Stomach (tissue), 9 donors: ENCODE measurements around the gene TGM2. TPM values are rescaled to one million over a fixed set of nuclear protein-coding genes. Genes with fewer than 3 reads are reported as not detected.

ENCODE experiments used
- DNase-seq, 2 donors: peaks; one replicate each; pipeline versions ENCODE4 v3.0.0 to v3.0.0-alpha.2; 2013 to 2019
- H3K27ac ChIP-seq, 5 donors: fragments of 200-600 bp in 4 of 5; sonication (generic) in 4 of 5; one replicate each; pipeline ENCODE4 v1.5.1; 2013 to 2019; ENCODE audit warnings: mild to moderate bottlenecking in 1 of 5, moderate library complexity in 1 of 5
- H3K27me3 ChIP-seq, 3 donors: fragments of 200-600 bp; sonication (generic); one replicate each; pipeline ENCODE4 v1.5.1; 2017 to 2019; ENCODE audit warnings: mixed run types in 1 of 3
- H3K36me3 ChIP-seq, 4 donors: fragments of 200-600 bp; sonication (generic); 1 replicate in 3 of 4; 2 replicates in 1 of 4; pipeline ENCODE4 v1.5.1; 2016 to 2019
- H3K4me1 ChIP-seq, 4 donors: fragments of 200-600 bp; sonication (generic); one replicate each; pipeline ENCODE4 v1.5.1; 2016 to 2019
- H3K4me3 ChIP-seq, 4 donors: fragments of 200-600 bp; sonication (generic) in 3 of 4; one replicate each; pipeline ENCODE4 v1.5.1; 2016 to 2019; ENCODE audit warnings: mild to moderate bottlenecking in 1 of 4
- H3K9me3 ChIP-seq, 4 donors: fragments of 200-600 bp; sonication (generic); one replicate each; pipeline ENCODE4 v1.5.1; 2016 to 2019
- EP300 ChIP-seq: sonication (generic); formaldehyde crosslinking; IDR thresholded peaks from one replicate; pipeline ENCODE4 v1.6.1; 2017; ENCODE audit warnings: antibody characterized with exemption
- POLR2A ChIP-seq, 4 donors: fragments of 450-650 bp; IDR thresholded peaks; one replicate each; pipeline ENCODE4 v1.6.1; 2016; ENCODE audit warnings: antibody characterized with exemption in 4 of 4, control low read depth in 2 of 4, mild to moderate bottlenecking in 1 of 4, moderate library complexity in 1 of 4
- POLR2AphosphoS5 ChIP-seq, 3 donors: sonication (generic); formaldehyde crosslinking; IDR thresholded peaks; one replicate each; pipeline ENCODE4 v1.6.1; 2016; ENCODE audit warnings: antibody characterized with exemption in 3 of 3
- WGBS, 5 donors: extraction: QIAGEN DNeasy Blood & Tissue Kit in 3 of 5; methylation state at CpG; one replicate each; pipeline versions ENCODE4 v1.1.5 to v1.1.7; 2013 to 2018; 5-methylcytosine and 5-hydroxymethylcytosine counted together
- intact Hi-C: fragments of 100-400 bp; cut with DNase I; formaldehyde crosslinking; loops from one replicate; pipeline ENCODE4 v1.15.1; 2023; ENCODE audit warnings: low total_unique reads
- polyA plus RNA-seq, 3 donors: library from polyadenylated mRNA; stranded (reverse); fragments of 200-250 nt; gene quantifications; one replicate each; pipeline ENCODE4 v1.2.3, GENCODE V29; 2013
- small RNA-seq, 4 donors: library from RNA; depleted of rRNA; stranded (forward); fragments of <200 nt; gene quantifications; one replicate each; pipeline ENCODE3, GENCODE V24; 2016
- total RNA-seq, 5 donors: library from RNA; depleted of rRNA; stranded (reverse); fragments of >200 nt; gene quantifications; one replicate each; pipeline versions ENCODE4 v1.1.0 to v1.2.3, GENCODE V29; 2014 to 2016
- TF ChIP-seq, protein P1 (sequence below), 7 experiments: fragments of 450-650 bp in 4 of 7; fragments of 200-600 bp in 3 of 7; sonication (generic) in 3 of 7; IDR thresholded peaks; one replicate each; pipeline ENCODE4 v1.5.1; 2016 to 2019; ENCODE audit warnings: antibody characterized with exemption in 7 of 7, control low read depth in 2 of 7, mild to moderate bottlenecking in 1 of 7
- donor health status: healthy with polysubstance abuse.
- donor health status: Bipolar disorder and iron deficiency.
- donor health status: healthy.

Gene TGM2
- total and polyA plus RNA-seq, 8 donors: 16.2 to 195 (median 33.3) TPM

DNA sequence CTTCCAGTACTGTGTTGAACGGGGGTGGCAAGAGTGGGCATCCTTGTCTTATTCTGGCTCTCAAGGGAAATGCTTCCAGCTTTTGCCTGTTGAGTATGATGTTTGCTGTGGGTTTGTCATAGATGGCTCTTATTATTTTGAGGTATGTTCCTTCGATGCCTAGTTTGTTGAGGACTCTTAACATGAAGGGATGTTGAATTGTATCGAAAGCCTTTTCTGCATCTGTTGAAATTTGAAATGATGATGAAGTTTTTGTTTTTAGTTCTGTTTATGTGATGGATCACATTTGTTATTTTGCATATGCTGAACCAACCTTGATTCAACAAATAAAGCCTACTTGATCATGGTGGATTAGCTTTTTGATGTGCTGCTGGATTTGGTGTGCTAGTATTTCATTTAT, 83.5 kb downstream of the TGM2 start:
- peaks cover 12 to 57% (median 54%) of the 10 kb centered on the region in 4 donors for H3K36me3 ChIP-seq
- TF ChIP-seq POLR2A (IDR thresholded peaks at IDR 0.05) (no peak), POLR2AphosphoS5 (IDR thresholded peaks at IDR 0.05) (peak in 2 of 3 donors; percentile 26 to 30)
- intact Hi-C loops: no loop called here
- no peak overlapping the region for H3K4me3 ChIP-seq
- DNase-seq: no peak
- WGBS, 5 donors: 53 to 94% (median 71%) methylated on average over 3 of the region's 3 CpGs
- peaks cover 16 to 60% (median 33%) of the 10 kb centered on the region in 4 donors for H3K4me1 ChIP-seq
- no peaks in the 10 kb centered on the region for H3K9me3 ChIP-seq
- peak overlapping the region in 3 of 5 donors; percentile 18 to 81 (median 60) for H3K27ac ChIP-seq
- no peaks in the 10 kb centered on the region for H3K27me3 ChIP-seq

- H3K9me3 ChIP-seq: no peaks in the 10 kb centered on the region
- H3K27me3 ChIP-seq: no peaks in the 10 kb centered on the region
- WGBS, 5 donors: 97 to 99% (median 98%) methylated on average over 3 of the region's 3 CpGs
- no peak for TF ChIP-seq EP300
- TF ChIP-seq, protein P1, sequence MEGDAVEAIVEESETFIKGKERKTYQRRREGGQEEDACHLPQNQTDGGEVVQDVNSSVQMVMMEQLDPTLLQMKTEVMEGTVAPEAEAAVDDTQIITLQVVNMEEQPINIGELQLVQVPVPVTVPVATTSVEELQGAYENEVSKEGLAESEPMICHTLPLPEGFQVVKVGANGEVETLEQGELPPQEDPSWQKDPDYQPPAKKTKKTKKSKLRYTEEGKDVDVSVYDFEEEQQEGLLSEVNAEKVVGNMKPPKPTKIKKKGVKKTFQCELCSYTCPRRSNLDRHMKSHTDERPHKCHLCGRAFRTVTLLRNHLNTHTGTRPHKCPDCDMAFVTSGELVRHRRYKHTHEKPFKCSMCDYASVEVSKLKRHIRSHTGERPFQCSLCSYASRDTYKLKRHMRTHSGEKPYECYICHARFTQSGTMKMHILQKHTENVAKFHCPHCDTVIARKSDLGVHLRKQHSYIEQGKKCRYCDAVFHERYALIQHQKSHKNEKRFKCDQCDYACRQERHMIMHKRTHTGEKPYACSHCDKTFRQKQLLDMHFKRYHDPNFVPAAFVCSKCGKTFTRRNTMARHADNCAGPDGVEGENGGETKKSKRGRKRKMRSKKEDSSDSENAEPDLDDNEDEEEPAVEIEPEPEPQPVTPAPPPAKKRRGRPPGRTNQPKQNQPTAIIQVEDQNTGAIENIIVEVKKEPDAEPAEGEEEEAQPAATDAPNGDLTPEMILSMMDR (IDR thresholded peaks at IDR 0.05): no peak
- no peak for TF ChIP-seq POLR2AphosphoS5 (IDR thresholded peaks at IDR 0.05)
- peaks cover 10 to 39% (median 35%) of the 10 kb centered on the region in 4 donors for H3K36me3 ChIP-seq
- H3K4me1 ChIP-seq: peaks cover 16 to 60% (median 33%) of the 10 kb centered on the region in 4 donors
- H3K27ac ChIP-seq: no peak overlapping the region
- H3K4me3 ChIP-seq: no peak overlapping the region
- no peak for DNase-seq
- intact Hi-C loops: no loop called here
Measured at GRCh38 chr20:38079353-38079752, 85.7 kb downstream of the TGM2 start.

- intact Hi-C loops: no loop called here
- no peaks in the 10 kb centered on the region for H3K9me3 ChIP-seq
- 74 to 100% (median 92%) methylated on average over 2 of the region's 2 CpGs for WGBS, 5 donors
- peaks cover 20 to 60% (median 33%) of the 10 kb centered on the region in 4 donors for H3K4me1 ChIP-seq
- no peak for DNase-seq
- peaks cover 10 to 40% (median 34%) of the 10 kb centered on the region in 4 donors for H3K36me3 ChIP-seq
- H3K4me3 ChIP-seq: no peak overlapping the region
- TF ChIP-seq POLR2A (IDR thresholded peaks at IDR 0.05) (no peak), POLR2AphosphoS5 (IDR thresholded peaks at IDR 0.05) (no peak), EP300 (no peak)
- TF ChIP-seq, protein P1 (IDR thresholded peaks at IDR 0.05): no peak
- H3K27ac ChIP-seq: peak overlapping the region in 3 of 5 donors; percentile 42 to 83 (median 69)
- H3K27me3 ChIP-seq: no peaks in the 10 kb centered on the region
Measured at GRCh38 chr20:38078084-38078483, 87.0 kb downstream of the TGM2 start.

Small RNA genes lying within 50 kb of the gene (small RNA-seq; reads per million reads assigned to genes)
- gene RN7SL237P: 0 reads per million in 4 donors

Other genes starting within 250 kb of the TGM2 start
- gene TTI1, start 131.8 kb downstream of the TGM2 start, total RNA-seq: 10 to 100 TPM in 3 of 5 donors, 1 to 10 TPM in 2; 3.1 to 27.2 (median 11.7) TPM
- 1 to 10 TPM; 5.0 to 6.2 (median 5.9) TPM for gene TTI1, start 131.8 kb downstream of the TGM2 start, polyA plus RNA-seq
- 10 to 100 TPM in 4 of 5 donors, 1 to 10 TPM in 1; 8.1 to 60.0 (median 31.5) TPM for gene RPRD1B, start 131.5 kb downstream of the TGM2 start, total RNA-seq
- 10 to 100 TPM in 1 of 3 donors, 1 to 10 TPM in 2; 8.0 to 10.2 (median 8.1) TPM for gene RPRD1B, start 131.5 kb downstream of the TGM2 start, polyA plus RNA-seq
- 1 to 10 TPM in 4 of 5 donors, not detected in 1; 1.2 to 9.4 (median 2.4) TPM for gene KIAA1755, start 95.5 kb upstream of the TGM2 start, total RNA-seq
- 1 to 10 TPM; 2.4 to 3.6 (median 3.3) TPM for gene KIAA1755, start 95.5 kb upstream of the TGM2 start, polyA plus RNA-seq
- 1 to 10 TPM in 2 of 5 donors, not detected in 3; 1.3 to 4.8 TPM for gene BPI, start 138.9 kb upstream of the TGM2 start, total RNA-seq
- gene BPI, start 138.9 kb upstream of the TGM2 start, polyA plus RNA-seq: under 1 TPM in 2 of 3 donors, not detected in 1; 0.13 to 0.44 TPM
- gene LBP, start 181.2 kb upstream of the TGM2 start, total RNA-seq: not detected
- gene LBP, start 181.2 kb upstream of the TGM2 start, polyA plus RNA-seq: 1 to 10 TPM in 1 of 3 donors, under 1 TPM in 1, not detected in 1; 0.08 to 2.4 TPM